NCI-H748 treated with DMSO at 0.1 percent for 48 hours (cell line): Measurements from ENCODE around the gene MACC1.

Source experiments
- DNase-seq: peaks from one replicate; lab custom pipeline; 2025; lab: John Stamatoyannopoulos, UW

MACC1 gene, protein sequence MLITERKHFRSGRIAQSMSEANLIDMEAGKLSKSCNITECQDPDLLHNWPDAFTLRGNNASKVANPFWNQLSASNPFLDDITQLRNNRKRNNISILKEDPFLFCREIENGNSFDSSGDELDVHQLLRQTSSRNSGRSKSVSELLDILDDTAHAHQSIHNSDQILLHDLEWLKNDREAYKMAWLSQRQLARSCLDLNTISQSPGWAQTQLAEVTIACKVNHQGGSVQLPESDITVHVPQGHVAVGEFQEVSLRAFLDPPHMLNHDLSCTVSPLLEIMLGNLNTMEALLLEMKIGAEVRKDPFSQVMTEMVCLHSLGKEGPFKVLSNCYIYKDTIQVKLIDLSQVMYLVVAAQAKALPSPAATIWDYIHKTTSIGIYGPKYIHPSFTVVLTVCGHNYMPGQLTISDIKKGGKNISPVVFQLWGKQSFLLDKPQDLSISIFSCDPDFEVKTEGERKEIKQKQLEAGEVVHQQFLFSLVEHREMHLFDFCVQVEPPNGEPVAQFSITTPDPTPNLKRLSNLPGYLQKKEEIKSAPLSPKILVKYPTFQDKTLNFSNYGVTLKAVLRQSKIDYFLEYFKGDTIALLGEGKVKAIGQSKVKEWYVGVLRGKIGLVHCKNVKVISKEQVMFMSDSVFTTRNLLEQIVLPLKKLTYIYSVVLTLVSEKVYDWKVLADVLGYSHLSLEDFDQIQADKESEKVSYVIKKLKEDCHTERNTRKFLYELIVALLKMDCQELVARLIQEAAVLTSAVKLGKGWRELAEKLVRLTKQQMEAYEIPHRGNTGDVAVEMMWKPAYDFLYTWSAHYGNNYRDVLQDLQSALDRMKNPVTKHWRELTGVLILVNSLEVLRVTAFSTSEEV

DNA sequence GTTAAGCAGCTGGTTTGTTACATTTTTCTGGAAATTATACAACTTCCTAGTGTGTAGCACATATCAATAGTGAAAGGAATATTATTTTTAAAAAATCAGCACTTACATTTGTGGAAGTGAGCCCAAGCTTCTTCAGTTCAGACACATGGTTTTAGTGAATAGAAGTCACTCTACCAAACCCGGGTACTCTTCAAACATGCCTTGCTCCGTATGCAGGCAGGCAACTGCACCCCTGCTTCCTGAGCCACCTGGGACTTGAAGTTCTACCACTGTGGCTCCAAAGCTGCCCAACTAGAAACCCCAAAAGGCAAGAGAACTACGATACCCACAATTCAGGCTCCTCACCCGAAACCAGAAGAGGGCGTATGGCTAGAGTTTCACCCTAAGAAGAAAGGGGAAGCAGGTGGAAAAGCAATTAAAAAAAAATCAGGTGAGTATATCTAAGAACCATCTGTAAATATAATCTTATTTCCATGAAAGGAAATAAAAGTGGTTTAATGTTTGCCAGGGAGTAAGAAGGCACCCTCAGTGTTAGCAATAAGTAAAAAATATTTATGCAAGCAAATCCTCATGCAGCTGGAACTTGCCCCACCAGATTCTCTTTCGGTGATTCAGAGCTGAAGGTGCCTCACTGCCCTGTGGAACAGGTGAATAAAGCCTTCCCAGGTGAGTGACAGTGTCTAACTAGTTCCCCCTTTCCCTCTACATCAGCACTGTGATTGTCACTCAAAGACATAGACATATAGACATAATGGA, at the start of gene MACC1:
TSS of gene MACC1 (minus strand) at position 192 of the 756 bp plus-strand sequence. CDS start 55,522 bp downstream, outside the sequence.
- DNase-seq = peak; percentile 82

DNA sequence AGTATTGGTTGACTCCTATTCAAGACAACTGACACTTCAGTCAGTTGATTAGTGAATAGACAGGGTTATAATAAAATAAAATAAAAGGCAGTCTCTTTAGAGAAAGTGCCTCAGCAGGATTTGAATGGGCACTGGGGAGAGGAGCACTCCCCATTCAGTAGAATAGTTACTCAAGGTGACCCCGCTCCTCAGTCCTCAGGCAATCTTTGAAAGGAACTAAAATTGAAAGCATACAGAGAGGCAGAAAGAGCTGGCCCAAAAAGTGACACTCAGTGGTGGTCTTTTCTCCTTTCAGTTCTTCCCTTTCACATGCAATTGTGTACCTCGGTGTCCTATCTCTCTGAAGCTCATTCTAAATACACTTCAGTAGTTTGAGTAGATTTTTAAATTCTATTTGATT, 47.4 kb upstream of the MACC1 start:
- DNase-seq = no peak

DNA sequence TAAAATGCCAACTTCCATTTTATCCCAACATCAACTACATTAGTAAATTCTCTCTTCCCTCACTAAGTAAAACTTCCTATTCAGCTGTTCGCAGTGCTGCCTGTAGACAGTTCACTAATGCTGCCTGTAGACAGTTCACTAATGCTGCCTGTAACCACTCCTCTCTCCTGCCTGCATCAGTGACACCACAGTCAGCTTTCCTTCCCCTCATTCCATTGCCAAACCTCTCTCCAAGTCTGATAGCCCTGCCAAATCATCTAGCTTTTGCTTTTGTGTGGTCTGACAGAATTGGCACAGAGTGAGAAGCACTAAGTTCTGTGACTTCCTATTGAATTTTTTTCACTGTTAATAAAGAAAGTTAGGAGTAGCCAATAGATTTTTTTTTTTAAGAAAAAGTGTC, 43.0 kb upstream of the MACC1 start:
- no peak for DNase-seq

DNA sequence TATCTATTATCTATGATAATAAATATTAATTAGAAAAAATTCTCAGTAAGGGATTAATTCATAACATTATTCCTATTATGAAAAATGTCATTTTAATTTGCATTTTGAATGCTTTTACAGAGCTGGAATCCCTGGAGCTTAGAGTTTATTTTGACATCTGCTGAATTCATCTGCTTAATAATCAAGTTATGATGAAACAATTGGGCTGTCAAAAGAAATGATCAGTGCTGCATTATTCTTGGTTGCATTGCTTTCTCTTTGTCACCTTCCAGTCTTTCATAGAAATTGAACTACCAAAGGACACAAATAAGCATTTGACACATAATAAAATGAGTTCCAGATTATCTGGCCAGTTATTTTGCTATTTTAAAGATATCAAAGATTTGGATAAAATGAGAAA, 40.0 kb upstream of the MACC1 start:
- DNase-seq = no peak

DNA sequence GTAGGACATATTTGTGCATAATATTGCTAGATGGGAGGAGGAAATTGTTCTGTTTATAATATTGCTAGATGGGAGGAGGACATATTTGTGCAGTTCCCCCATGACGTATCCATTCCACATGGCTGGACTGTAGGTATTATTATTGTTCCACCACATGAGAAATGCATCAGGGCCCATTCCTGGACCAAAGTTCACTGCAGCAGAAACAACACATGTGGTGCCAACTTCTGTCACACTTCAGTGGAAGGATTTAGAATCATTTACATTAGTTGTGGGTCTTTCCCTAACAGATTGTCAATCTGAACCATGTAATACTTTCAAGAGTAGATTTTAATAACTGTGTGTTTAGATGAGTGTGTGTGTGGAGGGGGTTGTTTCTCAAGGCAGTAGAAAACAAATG, 32.7 kb upstream of the MACC1 start:
- no peak for DNase-seq

DNA sequence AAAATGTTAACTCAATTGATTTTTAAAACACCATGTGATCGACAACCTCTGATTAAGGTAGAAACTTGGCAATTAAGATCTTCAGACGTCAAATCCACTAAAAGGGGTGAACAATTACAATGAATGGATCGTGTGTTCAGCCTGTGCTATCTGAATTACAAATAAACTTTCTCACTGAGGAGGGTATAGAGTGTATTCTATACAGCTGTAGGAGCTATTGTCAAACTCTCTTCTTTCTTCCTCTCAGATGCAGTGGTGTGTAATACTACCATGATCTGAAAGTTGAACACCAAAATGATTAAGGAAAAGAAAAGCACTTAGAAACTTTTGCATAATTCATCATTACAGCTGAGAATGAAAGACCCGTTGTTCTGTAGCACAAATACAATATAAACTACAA, 32.2 kb upstream of the MACC1 start:
- DNase-seq = no peak

DNA sequence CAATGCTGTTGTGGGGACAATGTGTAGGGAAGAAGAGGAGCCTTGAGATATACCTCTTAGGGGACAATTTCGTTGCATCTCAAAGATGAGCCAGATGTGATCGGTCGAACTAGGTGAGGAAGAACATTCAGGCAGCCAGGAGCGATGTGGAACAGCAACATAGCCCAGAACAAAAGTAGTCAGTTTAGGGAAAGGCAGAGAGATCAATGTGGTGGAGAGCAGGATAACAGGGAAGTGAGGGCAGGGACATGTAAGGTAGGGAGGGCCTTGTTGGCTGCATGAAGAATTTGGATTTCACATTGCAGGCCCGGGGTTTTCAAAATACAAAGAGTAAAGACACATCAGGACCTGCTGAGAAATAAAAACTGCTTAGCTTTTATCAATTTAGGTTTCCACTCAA, 29.1 kb upstream of the MACC1 start:
- no peak for DNase-seq

DNA sequence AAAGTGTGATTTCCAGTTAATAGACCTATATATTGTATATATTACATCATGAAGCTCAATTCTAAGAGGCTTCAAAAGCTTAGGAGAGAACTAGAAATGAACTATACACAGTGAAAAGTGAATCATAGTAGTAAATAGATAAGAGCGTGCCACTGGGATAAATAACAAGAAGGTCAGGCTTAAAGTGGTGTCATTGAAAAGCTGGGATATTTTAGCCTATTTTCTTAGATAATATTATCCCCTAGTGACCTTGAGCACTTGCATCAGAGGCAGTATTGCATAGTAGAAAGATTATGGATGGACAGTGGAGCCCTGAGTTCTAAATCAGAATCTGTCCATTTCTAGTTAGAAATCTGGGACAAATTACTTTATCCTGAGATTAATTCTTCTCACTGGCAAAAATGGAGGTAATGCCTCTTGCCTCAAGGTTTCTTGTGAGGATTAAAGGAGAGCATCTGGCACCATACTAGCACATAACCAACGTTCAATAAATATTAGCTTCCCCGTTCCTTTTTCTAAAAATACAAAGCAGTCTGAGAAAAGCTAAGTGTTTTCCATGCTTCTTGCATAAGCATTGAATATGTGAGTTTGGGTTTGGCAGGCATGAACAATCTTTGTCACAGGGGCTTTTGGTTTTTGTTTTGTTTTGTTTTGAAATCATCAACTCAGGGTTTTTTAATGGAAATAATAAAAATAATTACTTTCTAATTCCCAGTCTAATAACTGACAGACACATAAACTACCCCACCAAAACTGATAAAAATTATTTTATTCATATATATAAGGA, 27.3 kb upstream of the MACC1 start:
- no peak for DNase-seq

DNA sequence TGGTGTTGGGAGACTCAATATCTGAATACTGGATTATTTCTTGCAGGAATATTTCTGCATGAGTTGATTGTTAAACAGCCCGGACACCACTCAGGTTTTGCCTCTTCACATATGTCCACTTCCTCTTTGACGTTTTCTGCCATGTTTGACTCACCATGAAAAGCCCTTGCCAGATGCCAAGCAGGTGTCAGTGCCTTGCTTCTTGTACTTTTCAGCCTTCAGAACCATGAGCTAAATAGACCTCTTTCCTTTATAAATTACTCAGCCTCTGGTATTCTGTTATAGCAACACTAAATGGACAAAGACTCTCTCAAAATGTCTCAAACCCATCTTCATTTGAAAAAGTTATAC, 24.7 kb upstream of the MACC1 start:
- DNase-seq = no peak

DNA sequence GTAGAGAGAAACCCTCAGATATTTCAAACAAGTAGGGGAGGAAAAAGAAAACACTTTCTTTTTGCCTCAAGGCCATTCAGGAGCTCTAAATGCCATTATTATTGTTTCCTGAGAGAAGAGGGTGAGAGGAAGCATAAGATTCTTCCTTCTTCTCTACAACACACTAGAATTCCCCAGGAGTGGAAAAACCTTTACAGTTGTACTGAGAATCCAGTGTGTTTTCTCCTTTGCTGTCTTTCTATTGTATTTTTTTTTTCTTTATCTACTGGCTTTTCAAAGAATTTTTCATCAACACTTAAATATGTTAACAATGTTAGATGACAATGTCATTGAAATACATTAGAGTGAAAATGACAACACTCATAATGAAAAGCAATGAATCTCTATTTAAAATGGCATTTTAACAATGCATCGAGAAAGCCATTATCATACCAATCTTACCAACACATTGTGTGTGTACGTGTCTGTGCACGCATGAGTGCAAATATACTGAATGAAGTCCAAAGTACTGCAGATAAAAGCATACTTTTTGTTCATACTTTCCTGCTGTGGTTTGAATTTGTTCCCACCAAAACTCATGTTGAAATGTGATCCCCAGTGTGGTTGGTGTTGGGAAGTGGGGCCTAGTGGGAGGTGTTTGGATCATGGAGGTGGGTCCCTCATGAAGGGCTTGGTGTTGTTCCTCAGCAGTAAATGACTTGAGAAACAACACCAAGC, 24.2 kb upstream of the MACC1 start:
- peak; percentile 26 for DNase-seq

DNA sequence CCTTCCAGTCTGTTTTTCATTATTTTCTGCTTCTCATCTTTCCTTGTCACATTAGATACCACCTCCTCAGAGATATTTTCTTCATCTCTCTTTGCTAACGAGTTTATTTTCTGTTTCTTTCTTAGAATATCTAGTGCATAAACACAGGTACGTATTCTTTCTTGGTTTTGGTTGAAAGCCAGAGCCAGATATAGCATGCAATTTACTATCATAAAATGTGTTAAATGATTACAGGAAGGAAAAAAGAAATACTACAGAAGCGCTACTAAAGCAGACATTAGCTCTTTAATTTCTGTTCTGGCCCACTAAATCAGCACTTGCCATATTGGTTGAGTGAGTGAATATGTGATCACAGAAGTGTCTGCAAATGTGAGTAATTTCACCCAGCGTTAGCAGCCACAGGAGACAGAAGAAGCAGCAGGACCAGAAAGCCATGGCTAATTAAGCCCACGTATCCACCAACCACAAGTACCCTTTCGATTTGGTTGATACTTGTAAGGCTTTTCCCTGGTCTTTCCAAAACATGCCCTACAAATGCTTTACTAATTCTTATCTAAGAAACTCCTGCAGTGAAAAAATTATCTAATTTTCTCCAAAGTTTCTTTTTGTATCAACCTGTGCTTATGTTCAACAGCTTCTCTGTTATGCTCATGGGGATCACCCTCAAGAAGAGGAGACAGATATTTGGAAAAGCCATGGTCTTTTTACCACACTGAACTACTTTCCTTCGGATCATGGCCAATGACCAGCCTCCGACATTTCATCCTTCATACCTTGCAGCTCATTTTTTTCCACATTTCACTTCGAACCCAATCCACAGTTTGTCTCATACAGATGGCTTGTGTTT, 23.1 kb upstream of the MACC1 start:
- no peak for DNase-seq

DNA sequence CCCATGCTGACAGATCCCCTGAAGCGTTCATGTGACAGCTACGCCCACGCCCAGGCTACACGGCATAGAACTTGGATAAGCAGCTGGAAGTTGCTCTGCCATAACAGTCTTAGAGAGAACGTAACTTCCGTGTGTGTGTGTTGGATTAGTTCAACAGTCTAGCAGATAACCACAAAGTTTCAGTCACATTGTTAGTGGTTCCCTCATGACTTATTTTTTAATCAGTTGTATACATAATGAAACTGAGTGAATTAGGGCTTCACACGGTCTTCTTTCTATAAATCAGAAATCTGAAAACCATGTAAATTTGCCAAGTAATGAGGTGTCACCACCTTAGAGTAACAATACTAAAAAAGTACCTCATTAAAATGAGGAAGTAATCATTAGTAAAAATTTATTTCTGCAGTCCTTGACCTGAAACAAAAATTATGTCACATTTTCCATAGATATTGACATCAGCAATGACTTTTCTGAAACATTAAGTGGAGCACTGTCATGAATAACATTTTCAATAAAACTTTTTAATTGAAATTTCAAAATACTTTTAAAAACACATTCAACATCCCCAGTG, 21.7 kb upstream of the MACC1 start:
- no peak for DNase-seq

DNA sequence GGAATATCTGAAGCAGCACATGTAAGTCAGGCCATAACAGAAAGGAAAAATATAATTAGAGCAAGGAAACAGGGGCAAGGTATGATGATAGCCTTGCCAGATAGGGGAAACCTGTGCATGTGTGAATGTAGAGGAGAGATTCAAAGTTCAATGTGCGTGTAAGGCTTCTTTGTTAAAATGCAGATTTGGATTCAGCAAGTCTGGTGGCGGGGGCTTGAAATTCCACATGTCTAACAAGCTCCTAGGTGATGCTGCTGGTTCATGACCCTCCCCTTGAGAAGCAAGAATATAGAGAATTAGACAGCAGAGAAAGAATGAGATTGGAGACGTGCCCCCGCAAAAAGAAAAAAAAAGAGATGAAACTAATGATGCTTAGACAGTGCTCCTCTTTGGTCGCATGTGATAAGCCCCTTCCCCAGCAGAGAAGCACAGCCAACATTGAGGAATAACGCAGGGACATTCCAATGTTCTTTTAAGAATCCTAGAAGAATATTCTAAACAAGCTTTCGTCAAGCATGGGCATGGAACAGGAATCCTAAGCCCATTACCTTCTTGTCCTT, 21.1 kb upstream of the MACC1 start:
- DNase-seq = no peak

DNA sequence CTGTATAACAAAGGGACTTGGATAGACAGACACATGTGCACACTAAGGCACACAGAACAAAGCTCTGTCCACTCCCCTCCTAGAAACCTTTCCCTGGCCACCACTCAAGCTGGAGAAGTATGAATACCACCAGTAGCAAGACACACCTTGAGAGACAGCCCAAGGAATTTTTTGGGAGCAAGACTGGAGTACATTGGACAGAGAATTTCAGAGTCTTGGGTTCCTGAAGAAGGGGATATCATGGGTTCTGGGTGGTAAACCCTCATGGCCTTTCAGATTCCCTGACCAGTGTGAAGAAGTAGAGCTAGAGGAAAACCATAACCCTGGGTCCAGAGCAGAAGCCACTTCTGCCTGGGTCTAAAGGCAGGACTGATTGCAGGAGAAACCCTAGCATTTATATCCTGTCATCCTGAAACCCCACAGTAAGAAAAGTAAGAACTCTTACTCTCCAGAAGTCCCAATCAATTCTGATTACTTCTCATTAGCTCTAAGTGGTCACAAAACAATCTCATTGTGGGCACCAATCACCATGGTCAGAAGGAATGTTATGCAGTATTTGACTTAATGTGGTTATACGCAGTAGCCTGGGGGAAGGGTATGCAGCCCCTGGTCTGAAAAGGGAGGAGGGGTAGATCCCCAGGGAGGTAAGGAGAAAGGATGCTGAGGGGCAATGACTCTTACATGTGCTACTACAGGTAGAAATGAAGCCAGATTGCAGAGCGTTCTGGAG, 20.4 kb upstream of the MACC1 start:
- DNase-seq = no peak

DNA sequence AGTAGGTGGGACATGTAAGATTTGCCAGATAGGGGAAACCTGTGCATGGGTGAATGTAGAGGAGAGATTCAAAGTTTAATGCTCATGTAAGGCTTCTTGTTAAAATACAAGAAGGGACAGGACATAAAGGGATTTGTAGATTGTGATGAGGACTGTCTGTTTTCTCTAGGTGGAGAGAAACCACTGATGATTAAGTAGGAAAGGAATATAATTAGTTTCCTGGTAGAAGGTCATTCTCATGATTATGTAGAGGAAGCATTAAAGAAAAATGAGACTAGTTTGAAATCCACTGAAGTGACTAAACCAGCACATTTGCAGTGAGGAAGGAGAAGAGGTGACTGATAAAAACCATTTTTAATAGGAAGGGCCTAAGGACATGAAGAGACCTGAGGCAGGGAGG, 19.6 kb upstream of the MACC1 start:
- no peak for DNase-seq

DNA sequence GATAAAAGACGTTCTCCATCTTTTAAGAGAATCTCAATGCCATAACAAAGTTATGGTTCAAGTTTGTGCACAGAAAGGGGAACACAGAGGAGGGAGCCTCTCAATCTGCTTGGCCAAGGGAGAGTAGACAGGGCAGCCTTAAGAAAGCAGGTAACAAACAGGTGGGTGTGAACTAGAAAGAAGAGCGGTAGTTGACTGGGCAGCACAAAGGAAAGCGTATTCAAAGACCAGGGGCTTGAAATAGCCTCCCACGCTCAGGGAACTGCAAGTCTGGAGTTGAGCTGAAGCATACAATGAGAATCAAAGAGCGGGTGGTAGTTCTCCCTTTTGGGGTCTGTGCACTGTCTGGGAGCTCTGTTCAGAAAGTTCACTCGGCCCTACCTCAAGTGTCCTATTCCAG, 18.9 kb upstream of the MACC1 start:
- no peak for DNase-seq

DNA sequence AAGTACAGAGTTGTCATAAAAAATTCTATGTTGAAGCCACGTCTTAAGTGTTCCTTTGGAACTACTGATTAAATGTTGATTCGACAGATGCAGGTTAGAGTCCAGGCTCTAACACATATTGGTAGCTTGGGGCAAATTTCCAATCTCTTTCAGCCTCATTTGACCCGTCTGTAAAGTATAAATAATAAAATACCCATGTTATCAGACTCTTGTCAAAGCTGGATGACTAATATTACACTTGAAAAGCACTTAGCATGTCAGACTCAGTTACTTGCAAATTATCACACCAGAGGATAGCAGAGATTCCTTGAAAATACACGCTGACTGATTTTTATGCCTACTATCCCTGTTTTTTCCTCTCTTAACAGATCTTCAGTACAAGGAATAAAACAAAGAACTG, 18.1 kb upstream of the MACC1 start:
- DNase-seq = no peak

DNA sequence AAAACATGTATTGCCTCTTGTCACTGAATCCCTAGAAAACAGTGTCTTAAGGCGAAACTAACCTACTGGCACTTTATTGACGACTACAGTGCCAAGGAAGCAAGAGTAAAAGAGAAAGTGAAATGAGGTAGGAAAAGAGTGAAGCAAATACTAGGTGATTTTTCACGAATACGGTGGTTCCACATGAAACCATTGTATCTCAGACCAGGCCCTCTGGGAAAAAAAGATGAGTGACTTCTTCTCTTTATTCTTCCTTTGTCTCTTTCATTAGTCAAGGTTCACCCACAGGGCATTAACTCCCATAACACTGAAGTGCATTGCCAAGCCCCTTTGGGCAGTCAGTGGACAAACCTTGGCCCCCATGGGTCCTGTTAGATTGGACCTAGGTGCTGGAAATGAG, 16.2 kb upstream of the MACC1 start:
- DNase-seq = no peak

DNA sequence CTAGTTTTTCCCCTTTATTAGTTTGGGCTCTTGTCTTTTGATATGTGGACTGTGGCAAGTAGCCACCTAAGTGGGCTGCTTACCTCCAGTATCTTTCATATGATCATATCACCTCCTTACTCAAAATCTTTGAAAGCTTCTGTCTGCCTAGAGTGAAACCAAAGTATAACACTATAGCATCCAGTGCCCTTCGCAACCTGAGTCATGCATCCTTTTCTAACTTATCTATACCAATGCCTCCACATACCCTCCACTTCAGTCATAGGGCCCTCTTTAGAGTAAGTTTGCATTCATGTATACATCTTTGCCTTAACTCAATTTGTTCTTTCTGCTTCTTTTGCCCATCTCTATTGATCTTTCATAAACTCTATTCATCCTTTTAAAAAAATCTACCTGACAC, 15.7 kb upstream of the MACC1 start:
- DNase-seq = no peak
